Inferior parietal cortex (tissue), 1 donor: Measurements from ENCODE around the gene MFSD12.
"Not testable (repeated sequence)": the region's sequence is repeated elsewhere in the genome, so short reads cannot be mapped to it uniquely, and the experiment has no call there.

Source experiments
- DNase-seq: peaks from one replicate; pipeline ENCODE4 v3.0.0-alpha.2; 2016; ENCODE audit errors: extremely low spot score

The MFSD12 gene

GRCh38 chr19:3522421-3523360 lies 34.7 kb downstream of the MFSD12 start:
- no peak for DNase-seq

- no peak for DNase-seq
These were observed 36.3 kb downstream of the MFSD12 start for GRCh38 chr19:3521104-3521445.

DNA sequence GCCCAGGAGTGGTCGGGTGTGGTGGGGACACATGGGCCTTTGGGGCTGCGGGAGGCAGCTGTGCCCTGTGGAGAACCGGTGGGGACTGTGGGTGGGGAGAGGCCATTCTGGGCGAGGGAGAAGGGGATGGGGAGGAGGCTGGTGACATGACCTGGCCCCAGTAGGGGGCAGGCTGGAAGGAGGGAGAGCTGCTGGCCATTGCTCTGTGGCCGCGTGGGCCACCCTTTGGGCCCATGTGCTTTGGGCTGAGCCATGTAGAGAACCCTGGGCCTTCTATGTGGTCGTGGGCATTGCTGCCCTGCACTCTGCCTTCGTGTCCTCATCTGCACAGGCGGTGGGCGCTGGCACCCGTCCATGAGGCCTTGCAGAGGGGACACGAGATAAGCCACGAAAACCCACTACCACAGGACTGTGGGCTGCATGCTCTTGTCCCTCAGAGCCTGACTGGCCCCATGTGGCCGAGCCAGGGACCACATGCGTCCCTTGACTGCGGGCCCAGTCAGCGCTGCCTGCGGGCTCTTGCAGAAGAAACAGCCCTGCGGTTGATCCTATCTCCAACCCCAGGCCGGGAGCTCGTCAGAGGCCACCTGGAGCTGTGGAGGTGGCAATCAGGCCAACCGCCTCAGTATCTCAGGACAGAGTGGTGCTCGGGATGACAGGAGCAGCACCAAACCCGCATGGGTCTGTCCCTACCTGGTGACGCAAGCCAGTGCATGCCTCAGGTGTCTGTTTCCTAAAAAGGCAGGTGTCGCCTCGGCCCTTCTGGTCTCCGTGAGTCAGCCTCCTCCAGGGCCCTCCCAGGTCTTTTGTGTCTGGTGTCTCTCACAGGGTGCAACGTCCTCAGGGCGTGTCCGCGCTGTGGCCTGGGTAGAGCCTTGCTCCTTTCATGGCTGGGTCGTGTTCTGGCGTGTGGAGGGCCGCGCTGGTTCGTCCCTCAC lies 37.0 kb downstream of the MFSD12 start:
- DNase-seq: no peak

DNA sequence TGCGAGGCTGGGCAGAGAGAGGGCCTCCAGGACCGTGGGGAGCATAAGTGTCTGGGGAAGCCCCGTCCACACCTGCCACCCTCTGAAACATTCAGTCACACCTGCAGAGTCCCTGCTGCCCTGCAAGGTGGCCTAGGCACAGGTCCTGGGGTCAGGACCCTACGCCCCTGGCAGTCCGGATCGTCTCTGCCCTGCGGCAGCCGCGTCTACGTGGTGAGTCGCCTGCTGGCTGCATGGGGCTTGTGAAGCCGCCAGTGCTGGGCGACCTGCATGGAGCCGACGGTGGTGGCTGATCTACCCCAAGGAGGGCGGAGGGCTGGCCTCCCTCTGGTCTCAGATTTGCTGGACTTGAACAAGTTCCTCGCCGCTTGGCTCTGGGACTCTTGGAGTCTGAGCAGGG lies 38.3 kb downstream of the MFSD12 start:
- no peak for DNase-seq

DNA sequence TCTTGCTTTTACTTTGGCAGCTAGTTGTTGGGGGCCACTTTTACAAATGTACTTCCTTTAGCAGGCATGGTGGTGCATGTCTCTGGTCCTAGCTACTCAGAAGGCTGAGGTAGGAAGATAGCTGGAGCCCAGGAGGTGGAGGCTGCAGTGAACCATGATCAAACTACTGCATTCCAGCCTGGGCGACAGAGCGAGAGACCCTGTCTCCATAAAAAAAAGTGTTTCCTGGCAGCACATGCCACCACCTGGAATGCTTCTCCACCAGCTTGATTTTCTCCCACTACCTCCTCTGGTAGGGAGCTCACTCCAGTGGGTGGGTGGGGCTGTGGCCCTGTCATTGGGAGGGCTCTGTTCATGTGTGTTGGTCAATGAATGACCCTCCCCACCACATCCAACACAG lies 38.7 kb downstream of the MFSD12 start:
- no peak for DNase-seq

- DNase-seq: no peak
These were observed 39.1 kb downstream of the MFSD12 start for GRCh38 chr19:3518255-3518654.

- DNase-seq: no peak
These were observed 39.7 kb downstream of the MFSD12 start for GRCh38 chr19:3517638-3518037.

DNA sequence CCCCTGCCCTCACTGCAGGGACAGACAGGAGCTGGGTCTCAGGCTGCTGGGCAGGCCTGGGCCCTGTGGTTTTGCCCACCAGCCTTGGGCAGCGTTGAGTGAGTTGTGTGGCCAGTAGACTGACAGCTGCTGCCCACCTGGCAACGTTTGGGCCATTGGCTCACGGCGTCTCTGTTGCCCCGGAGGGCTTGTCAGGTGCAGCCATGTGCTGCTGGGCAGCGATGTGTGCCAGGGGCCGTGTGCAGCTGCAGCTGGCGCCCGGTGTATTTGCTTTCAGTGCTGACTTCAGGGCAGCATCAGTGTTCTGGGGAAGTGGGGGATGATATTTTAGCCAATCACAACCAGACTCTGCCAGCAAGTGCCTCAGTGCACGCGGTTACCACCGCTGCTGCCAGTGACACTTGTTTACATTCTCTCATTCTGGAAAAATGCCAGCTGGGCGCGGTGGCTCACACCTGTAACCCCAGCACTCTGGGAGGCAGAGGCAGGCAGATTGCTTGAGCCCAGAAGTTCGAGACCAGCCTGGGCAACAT lies 40.6 kb downstream of the MFSD12 start:
- DNase-seq: no peak

DNA sequence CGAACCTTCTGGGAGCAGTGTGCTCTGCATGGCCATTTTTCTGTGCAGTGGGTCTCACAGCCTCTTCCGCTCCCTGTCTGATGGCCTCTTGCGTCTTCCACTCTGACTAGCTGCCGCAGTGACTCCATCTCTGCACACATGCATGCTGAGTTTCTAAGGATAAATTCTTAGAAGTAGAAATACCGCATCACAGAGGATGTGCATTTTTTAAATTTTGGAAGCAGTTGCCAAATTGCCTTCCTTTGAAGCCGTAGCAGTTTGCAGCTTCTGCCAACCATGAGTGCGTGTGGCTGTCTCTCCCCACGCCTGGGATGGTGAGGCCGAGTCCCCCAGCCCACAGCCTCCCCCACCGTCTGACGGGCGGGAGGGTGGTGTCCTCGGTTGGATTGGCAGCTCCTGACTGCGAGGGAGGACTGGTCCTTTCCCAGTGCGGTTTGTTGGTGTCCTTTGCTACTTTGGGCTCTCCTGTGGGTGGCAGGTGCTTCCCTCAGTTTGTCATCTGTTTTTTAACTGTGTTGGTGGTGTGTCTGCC lies 41.4 kb downstream of the MFSD12 start:
- no peak for DNase-seq

DNA sequence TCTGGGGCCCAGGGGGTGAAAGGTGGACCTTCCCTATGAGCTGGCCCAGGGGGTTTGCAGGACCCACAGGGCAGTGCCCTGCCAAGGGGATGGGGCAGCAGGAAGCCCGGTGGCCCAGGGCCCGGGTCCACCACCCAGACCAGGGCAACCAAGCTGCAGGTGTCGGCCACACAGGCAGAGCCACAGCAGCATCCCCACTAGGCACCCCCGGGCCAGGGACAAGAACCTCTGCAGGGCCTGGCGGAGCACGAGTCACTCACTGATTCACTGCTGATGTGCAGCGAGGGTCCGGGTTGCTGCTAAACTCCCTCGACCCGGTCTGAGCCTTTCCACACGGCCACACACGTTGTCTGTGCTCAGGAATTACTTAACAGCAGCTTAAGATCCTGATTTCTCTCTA lies 42.5 kb downstream of the MFSD12 start:
- DNase-seq: no peak

GRCh38 chr19:3513229-3514140 lies 43.9 kb downstream of the MFSD12 start:
- no peak for DNase-seq

DNA sequence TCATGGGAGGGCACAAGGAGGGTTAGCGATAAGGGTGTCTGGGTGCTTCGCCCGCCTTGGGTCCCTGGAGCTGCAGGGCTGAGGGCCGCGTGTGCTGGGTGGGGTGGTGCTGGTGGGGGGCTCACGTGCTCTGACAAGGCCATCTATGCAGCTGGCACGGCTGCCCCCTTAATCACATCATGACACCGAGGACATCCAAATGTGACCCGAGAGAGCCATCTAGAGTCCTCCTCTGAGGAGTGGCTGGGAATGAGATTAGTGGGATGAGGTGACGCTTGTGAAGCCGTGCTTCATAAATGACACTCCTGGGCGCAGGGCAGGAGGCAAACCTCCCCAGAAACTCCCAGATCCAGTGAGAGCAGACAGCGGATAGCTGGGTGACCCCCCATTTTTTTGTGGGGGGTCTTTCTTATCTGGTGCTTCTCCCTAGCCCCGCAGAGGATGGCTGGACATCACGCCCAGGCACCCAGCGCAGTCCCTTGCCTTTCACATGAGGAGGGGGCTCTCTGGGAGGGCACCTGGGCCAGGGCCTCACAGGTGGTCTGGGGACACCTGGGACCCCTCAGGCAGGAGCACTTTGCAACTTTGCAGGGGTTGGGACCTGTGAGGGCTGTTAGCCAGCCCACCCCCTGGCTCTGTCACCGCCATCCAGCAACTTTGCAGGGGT lies 44.7 kb downstream of the MFSD12 start:
- DNase-seq: no peak

DNA sequence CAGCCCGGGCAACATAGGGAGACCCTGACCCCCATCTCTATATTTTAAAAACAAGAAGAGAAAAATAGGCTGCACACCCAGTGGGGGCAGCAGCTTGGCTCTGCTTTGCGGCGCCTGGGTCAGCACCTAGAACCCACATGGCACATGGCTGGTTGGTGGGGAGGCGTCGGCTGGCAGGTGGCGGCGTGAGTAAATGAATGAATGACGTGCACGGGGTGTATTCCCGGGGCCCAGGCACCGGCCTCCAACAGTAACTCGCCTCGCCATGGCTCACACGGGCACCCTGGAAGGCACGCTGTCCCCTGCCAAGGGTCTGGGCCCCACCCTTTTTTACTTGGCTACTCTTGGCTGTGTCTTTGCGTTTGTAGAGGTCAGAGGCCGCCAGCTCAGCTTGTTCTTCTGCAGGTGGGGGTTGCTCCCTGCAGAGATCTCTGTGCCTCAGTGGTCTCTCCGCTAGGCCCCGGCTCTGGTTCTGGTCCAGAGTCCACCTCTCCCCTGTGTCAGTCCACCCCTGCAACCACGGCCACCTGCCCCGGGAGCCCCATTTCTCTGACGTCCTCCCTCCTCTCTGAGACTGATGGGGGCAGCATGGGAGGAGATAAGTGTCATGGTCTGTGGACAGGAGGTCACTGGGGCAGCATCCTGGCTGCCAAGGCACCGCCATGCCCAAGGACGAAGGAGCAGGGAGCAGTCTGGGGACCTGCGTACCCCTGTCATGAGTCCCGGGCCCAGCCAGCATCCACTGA lies 45.7 kb downstream of the MFSD12 start:
- no peak for DNase-seq

- no peak for DNase-seq
These were observed 46.7 kb downstream of the MFSD12 start for GRCh38 chr19:3510727-3511126.

DNA sequence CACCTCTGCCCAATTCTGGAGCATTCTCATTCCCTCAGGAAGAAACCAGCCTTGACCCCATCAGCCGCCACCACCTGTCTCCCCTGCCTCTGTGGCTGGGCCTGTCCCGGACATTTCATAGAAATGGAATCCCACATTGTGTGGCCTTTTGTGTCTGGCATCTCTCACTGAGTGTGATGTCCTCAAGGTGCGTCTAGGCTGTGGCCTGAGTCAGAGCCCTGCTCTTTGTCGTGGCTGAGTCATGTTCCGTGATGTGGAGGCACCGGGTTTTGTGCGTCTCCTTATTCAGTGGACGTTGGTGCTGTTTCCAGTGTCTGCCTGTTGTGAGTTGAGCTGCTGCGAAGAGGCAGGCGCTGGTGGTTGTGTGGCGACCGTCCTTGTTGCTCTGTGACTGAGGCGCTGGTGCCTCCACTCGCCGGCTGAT lies 47.8 kb downstream of the MFSD12 start:
- no peak for DNase-seq

DNA sequence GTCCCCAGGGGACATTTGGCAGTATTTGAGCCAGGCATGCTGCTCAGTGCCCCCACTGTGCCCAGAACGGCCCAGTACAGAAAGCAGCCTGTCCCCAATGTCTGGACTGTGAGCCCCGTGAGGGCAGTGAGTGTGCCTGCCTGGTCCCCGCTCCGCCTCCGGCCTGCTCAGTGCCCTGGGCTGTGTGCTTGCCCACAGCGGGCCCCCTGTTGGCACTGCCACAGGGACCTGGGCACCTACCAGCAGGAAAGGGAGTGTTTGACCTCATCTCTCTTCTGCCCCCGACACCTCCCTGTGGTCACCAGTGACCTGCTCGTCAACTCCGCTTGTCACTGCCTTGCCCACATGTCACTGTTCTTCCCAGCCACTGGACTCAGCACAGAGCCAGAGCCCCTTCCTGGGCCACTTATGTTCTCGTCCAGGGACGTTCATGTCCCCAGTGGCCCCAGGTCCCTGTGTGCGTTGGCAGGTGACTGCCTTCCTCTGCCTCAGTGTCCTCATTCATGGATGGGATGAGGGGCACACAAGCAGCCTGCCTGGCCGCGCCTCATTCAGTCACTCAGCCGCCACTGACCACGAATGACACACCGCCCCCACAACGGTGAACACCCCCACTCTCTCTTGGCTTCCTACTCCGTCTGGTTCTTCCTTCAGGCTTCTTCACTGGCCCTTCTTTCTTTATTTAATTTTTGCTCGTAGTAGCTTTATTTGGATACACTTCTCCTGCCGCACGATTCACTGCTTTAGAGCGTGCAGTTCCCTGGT lies 48.4 kb downstream of the MFSD12 start:
- DNase-seq: no peak

- not testable (repeated sequence) for DNase-seq
These were observed 49.2 kb downstream of the MFSD12 start for GRCh38 chr19:3508121-3508661.

DNA sequence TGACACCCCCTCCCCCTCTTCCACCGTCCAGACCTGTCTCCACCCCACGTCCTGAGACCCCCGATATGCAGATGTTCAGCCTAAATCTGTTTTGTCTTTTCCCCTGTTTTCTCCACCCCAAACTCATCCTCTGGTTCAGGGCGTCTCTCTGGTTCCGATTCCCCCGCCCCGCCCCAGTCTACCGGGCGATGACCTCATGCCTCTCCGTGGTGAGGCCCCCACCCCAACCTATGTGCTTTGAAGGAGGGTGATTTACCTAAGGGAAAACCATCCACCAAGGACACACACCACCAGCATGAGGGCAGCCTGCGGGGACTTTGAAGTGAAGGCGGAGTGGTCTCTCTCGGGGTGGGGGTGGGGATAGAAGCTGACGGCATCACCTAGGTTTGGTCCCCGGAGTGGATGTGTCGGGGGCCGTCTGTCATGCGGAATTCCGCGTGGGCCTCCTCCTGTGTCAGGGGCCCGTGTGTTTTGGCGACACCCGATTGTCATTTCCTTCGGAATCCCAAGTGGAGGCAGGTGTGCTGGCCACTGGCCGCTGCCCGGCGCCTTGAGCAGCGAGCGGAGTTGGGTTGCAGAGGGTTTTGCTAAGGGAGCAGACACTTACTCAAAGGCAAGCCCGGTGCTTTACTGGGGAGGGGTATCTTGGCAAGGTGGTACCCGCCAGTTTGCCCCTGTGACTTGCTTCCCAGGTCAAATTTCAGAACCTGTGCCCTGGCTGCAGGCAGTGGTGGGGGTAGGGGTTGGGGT lies 49.8 kb downstream of the MFSD12 start:
- no peak for DNase-seq
